CD4-positive, alpha-beta T cell treated with Interleukin-2 at 100 ng/mL for 4 hours (primary cell): Measurements from ENCODE around the gene PARP16.

Experiments used
- DNase-seq: peaks from one replicate; pipeline ENCODE4 v3.0.0-alpha.2; 2020; ENCODE audit warnings: low spot score

PARP16 gene

GRCh38 chr15:65286704-65287519 is at the start of gene PARP16:
TSS of gene PARP16 (minus strand) at chr15:65286883. CDS start at chr15:65286426, 457 bp downstream.
- DNase-seq, result peak; percentile 92

GRCh38 chr15:65335278-65336055 is 48.8 kb upstream of the PARP16 start:
- no peak for DNase-seq

GRCh38 chr15:65334586-65335231 is 48.0 kb upstream of the PARP16 start:
- DNase-seq, result no peak

DNA sequence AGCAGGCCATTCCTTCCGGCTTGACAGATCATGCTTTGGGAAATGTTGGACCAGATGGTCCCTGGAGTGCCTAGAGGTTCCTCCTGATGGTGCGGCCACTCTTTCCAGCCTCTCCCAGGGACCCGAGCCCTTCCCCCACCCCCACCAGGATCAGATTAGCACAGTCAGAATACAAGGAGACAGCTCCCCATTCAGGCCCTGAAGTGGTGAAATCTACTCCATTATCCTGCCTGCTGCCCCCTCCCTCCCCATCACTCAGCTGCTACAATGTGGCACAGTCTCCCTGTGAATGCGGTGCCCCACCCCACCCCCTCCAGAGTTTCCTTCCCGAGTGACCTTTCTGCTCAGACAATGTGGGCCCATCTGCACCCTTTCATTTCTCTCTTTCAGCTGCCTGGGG is 47.2 kb upstream of the PARP16 start:
- DNase-seq, result no peak

DNA sequence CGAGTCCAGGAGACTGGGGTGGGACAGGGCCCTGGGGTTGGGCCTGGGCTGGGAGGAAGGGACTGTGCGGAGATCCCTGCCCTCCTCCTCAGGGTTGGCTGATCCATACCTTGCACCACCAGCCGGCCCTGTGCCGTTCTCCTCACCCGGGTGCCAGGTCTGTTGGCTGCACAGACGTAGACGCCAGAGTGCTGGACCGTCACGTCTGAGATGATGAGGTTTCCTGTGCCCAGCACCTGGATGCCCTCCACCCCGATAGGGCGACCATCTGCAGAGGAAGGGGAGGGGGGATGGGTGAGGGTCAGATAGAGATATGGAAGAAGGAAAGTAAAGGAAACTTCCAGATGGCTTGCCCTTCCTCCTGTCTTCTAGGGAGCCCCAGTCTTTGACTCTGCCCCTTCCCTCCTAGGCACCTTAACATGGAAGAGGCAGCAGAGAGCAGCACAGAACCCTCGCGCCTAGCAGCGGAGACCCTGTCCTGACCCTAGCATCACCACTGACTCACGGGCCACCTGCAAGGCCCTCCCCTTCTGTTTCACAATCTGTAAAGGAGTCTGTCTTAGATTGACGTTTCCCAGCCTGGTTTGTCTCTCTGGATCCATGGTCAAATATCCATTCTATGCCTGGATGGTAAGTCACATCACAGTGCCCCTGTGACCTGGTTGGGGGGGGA is 46.6 kb upstream of the PARP16 start:
- no peak for DNase-seq

DNA sequence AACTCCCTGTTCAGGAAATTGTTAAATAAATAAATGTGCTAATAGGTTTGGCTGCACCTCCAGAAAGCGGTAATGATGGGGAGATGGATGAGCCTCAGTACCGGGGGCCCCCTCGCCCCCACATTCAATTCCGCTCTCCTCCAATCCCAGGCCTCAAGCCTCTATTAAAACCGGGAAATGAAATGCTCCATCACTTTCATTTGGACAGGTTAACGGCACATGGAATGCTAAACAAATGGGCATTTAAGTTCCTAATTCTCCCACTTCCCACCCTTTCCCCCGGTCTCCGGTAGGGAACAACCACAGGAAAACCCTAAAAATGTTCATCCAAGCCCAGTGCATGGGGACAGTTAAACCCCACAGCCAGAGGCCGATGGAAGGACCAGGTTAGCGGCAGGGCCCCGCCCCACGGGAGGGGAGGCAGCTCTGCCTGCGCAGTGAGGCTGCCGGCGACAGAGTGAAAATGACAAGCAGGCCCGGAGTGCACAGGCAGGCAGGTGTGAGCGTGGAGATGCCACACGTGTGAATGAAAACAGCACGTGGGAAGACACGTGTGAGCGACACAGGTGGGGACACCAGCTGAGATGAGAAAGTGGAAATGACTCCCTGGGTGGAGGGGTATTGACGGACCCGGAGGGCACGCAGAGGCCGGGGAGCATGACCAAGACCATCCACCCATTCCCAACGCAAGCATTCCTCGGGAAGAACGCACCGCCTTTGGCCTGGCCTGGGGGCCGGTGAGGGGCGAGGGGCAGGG is 45.9 kb upstream of the PARP16 start:
- no peak for DNase-seq

- no peak for DNase-seq
Measured at GRCh38 chr15:65331811-65332210, 45.1 kb upstream of the PARP16 start.

DNA sequence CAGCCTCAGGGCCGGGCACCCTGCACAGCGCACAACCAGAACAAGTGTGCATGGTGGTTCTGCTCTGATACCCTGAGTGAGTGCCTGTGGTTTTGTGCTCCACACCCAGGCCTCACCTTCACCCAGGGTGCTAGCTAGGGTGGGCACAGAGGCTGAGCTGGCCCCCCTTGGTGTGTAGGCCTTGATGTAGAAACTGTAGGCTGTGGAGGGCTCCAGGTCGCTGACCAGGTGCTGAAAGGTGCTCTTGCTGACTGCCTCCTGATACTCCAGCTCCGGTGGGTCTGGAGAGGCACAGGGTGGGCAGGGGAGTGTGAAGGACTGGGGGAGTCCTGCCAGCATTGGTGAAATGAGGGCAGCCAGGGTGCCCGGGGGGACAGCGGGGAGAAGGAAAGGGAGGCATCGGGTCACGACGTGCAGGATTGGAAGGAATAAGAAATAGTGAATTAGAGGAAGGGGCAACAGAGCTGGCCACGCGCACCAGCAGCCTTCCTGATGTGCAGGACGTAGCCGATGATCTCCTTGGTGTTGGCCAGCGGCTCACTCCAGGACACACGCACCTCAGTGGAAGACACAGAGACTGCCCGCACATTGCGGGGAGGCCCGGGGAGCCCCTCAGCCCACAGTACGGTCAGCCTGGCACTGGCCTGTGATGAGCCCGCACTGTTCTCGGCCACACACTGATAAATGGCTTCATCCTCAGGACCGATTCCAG is 44.4 kb upstream of the PARP16 start:
- no peak for DNase-seq

DNA sequence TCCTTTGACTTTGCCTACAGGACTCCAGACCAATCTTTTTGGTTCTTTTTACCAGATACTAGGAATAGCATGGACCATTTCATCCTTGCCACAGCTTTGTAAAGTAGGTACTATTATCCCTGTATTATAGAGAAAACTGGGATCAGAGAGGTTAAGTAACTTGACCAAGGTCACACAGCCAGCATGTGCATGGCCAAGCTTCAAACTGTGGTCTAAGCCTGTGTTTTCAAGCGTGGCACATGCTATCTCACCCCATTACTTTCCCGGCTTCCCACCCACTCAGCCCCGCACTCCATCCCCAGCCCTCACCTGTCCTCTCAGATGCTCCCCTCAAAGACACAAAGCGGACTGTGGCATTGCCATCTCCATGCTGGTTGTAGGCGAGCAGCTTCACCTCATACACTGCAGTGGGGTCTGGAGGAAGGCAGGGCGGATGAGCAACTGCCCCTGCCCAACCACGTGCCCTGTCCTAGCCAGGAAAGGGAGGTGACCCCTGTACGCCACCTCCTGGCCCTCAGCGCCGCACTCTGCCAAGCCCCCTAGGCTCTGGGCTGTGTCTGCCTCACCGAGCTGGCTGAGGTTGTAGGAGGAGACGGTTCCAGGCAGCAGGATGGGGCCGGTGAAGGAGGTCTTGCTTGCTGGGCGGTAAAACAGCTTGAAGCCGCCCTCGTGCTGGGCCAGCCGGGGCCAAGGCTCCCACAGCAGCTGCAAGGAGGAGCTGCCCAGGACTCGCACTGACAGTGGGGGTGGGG is 43.5 kb upstream of the PARP16 start:
- no peak for DNase-seq

DNA sequence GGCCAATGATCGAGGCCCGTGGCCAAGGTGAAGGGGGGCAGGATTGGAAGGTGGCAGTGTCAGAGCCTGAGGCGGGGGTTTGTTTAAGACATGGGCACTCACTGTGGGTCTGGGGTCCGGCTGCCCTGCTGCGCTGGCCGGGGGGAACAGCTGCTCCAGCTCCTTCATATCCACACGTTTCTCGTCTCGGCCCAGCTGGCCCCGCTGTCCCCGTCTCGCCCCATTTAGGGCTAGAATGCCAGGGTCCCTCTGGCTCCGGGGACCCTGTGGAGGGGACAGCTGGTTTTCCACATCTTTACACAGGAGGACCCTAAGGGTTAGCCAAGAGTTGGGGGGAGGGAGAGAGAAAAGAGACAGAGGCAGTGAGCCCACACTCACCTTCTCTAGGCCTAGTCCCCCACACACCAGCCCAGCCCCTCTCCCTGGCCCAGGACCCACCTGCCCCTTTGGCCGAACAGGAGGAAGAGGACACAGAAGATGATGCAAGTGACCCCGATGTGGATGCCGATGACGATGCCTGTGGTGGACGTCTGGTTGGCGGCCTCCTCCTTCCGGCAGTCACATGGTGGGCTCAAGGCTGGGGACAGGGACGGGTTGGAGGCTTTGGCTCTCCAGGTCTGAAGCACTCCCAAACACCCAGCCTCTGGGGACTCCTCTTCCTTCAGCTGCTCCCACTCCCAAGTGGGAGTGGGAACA is 42.8 kb upstream of the PARP16 start:
- no peak for DNase-seq

- no peak for DNase-seq
Measured at GRCh38 chr15:65328506-65329287, 42.0 kb upstream of the PARP16 start.

DNA sequence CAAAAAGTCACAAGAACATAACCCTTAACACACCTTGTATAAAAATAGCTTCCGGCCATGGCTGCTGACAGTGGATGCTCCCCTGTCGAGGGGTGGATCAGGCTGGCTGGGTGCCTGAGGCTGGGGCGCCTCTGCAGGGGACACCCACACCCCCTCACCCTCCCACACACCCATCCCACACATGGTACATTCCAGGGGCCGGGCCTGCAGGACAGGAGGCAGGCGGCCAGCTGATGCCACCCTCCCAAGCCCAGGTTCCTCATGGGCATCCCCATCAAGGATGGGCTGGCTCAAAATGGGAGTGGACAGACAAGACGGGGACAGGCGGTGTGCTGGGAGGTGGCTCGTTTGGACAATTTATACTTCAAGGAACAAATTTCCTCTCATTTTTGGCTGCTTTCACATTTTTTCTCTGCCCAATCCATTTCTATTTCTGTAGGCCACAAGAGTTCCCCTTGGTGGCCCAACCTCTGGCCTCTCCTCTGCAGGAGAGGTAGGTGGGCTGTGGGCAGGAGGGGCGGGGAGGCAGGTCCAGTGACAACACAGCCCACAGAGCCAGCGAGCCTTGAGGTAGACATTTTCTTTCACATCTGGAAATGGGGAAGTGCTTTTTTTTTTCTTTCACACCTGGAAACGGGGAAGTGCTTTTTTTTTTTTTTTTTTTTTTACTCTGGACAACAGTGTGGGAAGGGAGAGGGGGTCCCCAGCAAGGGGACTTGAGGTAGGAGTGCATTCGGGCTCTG is 41.1 kb upstream of the PARP16 start:
- no peak for DNase-seq

DNA sequence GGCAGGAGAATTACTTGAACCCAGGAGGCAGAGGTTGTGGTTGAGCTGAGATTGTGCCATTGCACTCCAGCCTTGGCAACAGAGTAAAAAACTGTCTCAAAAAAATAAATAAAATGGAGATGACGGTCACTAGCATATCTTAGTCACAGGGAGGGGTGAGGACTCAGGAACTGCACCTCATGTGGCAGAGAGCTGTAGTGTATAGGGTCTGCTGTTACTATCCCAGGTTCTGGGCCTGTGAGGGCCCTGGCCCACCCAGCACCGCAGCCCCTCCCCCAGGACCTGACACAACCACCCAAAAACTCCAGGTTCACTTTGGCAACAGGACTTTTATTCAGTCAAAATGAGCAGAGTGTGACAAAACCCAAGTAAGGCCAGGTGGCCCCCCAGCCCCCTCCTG is 40.1 kb upstream of the PARP16 start:
- DNase-seq, result no peak

DNA sequence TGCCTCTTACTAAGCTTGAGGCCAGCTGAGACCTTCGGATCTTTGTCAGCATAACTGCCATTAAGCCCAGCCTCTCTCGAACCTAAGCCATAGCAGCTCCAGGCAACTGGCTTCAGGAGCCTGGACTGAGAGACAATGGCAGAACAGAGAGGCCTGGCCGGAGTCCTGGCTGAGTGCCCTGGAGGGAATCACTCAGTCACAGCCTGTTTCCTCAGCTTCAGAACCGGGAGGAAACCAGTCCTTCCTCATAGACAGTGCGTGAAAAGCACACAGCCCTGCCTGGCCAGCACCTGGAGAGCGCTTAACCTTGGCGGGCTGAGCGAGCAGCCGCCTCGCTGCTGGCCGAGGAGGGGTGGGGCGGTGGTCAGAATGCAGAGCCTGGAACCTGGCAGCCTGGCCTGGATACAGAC is 39.4 kb upstream of the PARP16 start:
- no peak for DNase-seq

DNA sequence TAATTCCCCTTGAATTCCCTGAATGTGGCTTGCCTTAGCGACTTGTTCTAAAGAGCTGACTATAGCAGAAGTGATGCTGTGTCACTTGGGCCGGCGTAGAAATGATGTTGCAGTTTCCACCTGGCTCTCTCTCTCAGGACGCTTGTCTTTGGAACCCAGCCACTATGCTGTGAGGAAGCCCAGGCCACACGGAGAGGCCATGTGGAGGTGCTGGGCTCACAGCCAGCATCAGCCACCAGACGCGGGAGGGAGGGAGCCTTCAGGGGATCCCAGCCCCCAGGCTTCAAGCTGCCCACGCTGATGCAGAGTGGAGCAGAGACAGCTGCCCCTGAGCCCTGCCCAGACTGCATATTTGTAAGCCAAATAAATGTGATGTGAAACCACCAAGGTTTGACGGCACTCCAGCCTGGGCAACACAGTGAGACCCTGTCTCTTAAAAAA is 36.4 kb upstream of the PARP16 start:
- no peak for DNase-seq

DNA sequence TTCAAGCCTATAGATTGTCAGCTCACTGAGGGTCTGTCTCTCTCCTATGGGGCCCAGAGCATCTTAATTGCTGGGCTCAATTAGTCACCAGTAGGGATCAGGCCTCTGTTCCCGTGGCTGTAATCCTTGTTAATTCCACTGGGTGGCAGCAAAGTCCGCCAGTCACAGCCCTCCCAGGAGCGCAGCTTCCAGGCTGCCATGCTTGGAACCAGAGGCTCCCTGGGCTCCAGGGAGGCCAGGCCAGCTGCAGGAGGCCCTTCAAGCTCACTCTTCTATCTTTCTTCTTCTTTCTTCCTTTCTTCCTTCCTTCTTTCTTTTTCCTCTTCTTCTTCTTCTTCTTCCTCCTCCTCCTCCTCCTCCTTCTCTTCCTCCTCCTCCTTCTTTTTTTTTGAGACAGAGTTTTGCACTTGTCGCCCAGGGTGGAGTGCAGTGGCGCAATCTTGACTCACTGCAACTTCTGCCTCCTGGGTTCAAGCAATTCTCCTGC is 32.2 kb upstream of the PARP16 start:
- peak; percentile 86 for DNase-seq

DNA sequence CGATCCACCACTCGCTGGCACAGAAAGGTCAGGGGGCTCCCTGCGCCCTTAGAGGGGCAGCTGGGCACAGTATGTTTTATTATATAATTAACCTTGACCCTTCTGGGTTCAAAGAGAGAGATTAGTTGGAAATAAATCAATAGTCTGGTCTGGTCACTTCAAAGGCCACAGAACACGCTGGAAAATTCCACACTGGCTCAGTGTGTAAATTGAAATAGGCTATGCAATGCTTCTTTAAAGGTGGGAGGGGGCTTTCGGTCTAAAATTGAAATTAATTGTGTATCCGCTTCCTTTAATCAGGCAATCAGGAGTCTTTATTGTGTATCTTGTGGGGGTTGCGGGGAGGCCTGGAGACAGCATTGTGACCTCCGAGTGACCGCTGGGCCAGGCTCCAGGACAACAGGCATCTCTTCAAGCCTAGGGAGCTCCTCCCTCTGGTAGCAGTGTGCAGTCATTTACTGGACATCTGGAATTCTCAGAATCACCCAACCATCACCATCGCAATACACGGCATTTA is 25.8 kb upstream of the PARP16 start:
- DNase-seq, result no peak

DNA sequence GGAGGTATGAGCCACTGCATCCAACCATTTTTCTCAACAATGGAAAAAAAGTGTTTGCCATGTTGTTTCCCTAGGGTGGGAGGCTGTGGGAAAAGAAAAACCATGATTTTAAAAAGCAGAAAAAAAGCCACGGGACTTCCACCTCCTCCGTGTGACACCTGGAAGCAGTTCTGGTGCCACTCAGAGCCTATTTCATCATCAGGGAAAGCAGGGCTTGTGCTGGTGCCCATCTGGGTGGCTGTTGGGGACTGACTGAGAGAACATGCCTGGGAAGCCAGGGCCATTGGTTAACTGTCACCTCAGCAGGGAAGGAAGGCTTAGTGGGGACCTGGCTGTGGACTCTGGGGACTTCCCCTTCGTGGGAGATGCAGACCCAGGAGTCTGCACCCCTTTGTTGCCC is 25.1 kb upstream of the PARP16 start:
- DNase-seq, result no peak
